ENCODE measurements around the gene B4GALT2.

- TF ChIP-seq CTCF (IDR thresholded peaks at IDR 0.05; ENCODE audit: extremely low read depth in 1 of 2, insufficient read depth in 1 of 2, low read depth in 1 of 2, low read length in 2 of 2) (no peak), POLR2AphosphoS5 (IDR thresholded peaks at IDR 0.05; ENCODE audit: insufficient read depth, low read depth, low read length) (no peak)
These were observed 37.3 kb downstream of the B4GALT2 start for GRCh38 chr1:44016041-44016889.

All from endothelial cell of umbilical vein (primary cell).